Measurements from ENCODE around the gene MINDY3.
"Not testable (repeated sequence)": the region's sequence is repeated elsewhere in the genome, so short reads cannot be mapped to it uniquely, and the experiment has no call there.

Gene MINDY3

GRCh38 chr10:15859906-15860691 lies at the start of gene MINDY3:
TSS of gene MINDY3 (minus strand) at chr10:15860507. CDS start at chr10:15860299, 208 bp downstream.
- DNase-seq, result peak; percentile 91

- no peak for DNase-seq
Measured at GRCh38 chr10:15901889-15902288, 41.6 kb upstream of the MINDY3 start.

- DNase-seq, result peak; percentile 10
Measured at GRCh38 chr10:15898046-15898445, 37.7 kb upstream of the MINDY3 start.

GRCh38 chr10:15897287-15897686 lies 37.0 kb upstream of the MINDY3 start:
- no peak for DNase-seq

- DNase-seq, result no peak
Measured at GRCh38 chr10:15896654-15897053, 36.3 kb upstream of the MINDY3 start.

GRCh38 chr10:15884447-15884846 lies 24.1 kb upstream of the MINDY3 start:
- DNase-seq, result no peak

GRCh38 chr10:15881542-15881941 lies 21.2 kb upstream of the MINDY3 start:
- DNase-seq, result no peak

DNA sequence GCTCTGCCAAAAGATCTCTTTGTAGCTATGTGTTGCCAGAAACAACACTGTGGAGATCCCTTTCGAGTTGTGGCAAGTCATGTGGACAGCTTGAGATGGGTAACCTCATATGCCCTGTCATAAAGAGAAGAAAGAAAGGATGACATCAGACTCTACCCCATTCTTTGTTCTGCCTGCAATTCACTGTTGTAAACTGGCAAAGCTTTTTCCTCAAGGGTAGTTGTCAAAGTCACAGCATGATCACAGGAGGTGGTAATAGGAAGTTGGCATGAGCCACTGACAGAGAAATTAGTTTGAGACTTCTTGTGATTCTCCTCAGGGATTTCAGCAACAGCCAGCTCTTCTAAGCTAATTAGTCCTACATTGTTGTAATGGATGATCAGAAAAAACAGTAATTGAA lies 19.4 kb upstream of the MINDY3 start:
- DNase-seq, result peak; percentile 22

DNA sequence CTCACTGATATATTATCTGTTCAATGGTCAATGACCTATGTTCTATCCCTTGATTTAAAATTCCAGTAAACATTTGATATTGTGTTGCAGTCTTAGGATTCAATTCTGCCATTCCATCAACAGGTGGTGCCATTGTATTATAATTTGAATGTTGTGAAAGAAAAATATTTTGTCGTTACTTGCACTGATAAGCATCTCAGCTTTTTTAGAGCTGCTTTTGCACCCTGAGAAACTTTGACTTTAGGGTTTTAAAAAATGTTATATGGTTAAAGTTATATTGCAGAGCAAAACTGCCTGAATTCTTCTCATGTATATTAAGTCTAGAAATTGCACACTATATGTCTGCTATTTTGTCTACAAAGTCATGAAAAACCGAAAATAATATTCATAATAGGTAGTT lies 18.8 kb upstream of the MINDY3 start:
- DNase-seq, result peak; percentile 46

DNA sequence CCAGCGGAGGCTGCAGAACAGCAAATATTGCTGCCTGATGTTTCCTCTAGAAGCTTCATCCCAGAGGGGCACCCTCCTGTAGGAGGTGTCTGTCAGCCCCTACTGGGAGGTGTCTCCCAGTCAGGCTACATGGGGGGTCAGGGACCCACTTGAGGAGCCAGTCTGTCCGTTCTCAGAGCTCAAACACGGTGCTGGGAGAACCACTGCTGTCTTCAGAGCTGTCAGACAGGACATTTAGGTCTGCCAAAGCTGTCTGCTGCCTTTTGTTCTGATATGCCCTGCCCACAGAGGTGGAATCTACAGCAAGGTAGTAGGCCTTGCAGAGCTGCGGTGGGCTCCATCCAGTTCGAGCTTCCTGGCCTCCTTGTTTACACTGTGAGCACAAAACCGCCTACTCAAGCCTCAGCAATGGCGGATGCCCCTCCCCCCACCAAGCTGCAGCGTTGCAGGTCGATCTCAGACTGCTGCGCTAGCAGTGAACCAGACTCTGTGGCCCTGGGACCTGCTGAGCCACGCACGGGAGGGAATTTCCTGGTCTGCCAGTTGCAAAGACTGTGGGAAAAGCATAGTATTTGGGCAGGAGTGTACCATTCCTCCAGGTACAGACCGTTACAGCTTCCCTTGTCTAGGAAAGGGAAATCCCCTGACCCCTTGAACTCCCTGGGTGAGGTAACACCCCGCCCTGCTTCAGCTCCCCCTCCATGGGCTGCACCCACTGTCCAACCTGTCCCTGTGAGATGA lies 17.7 kb upstream of the MINDY3 start:
- no peak for DNase-seq

GRCh38 chr10:15876274-15876673 lies 16.0 kb upstream of the MINDY3 start:
- DNase-seq, result not testable (repeated sequence)

- not testable (repeated sequence) for DNase-seq
Measured at GRCh38 chr10:15872645-15873044, 12.3 kb upstream of the MINDY3 start.

DNA sequence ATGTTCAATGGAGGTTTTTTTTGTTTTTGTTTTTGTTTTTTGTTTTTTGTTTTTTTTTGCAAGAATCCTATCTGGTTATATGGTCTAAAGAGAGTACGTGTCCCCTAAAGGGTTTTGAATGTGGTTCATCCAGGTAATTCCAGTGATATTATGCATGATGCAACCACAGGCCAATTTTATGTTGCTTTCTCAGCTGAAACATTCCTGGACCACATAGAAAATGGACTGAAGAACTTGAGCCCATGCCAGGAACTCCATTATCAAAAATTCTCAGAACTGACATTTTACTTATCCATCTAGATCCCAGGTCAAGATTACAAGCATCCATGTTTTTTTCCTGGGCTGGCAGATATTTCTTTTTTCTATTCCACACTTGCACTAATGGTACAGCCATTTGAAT lies 11.5 kb upstream of the MINDY3 start:
- DNase-seq, result no peak

- no peak for DNase-seq
Measured at GRCh38 chr10:15869935-15870334, 9.6 kb upstream of the MINDY3 start.

GRCh38 chr10:15868006-15868405 lies 7.7 kb upstream of the MINDY3 start:
- DNase-seq, result no peak

- no peak for DNase-seq
Measured at GRCh38 chr10:15865304-15865703, 5.0 kb upstream of the MINDY3 start.

DNA sequence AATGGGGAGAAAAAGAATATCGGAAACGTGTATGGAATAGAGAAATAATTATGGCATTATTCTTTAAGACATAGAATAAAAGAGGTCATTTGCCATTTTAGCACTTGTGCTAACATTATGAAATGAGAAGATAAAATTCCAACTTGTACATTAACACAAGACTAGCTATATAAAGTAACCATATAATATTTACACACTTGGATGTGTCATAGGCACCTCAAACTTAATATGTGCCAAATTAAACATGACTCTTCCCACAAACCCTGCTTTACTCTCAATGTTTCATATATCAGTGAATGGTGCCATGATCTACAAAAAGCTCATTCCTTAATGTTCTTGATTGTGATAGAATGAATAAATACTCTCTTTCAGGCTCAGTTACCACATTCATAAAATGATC lies 4.1 kb upstream of the MINDY3 start:
- DNase-seq, result no peak

- DNase-seq, result no peak
Measured at GRCh38 chr10:15863733-15864132, 3.4 kb upstream of the MINDY3 start.

GRCh38 chr10:15863323-15863722 lies 3.0 kb upstream of the MINDY3 start:
- DNase-seq, result no peak

GRCh38 chr10:15860692-15861201 lies 440 bp upstream of the MINDY3 start:
- DNase-seq, result no peak

DNA sequence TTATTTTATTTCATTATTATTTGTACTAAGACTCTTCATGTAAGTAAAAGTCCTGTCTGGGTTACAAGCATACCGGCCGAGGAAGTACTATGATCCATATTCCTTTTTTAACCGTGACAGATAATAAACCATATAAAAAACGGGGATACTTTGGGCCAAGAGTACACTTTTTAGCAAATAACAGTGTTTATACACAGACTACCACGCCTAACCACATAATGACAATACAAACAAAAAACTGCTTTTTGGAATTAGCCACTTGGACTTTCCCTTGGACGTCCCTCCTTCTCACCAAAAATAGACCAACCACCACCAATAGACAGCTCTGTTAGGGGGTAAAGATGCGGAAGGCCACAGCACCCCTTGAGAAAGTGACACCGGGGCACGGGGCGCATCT lies 800 bp downstream of the MINDY3 start:
- no peak for DNase-seq

- DNase-seq, result no peak
Measured at GRCh38 chr10:15858861-15859281, 1.4 kb downstream of the MINDY3 start.

- DNase-seq, result no peak
Measured at GRCh38 chr10:15857107-15857575, 3.2 kb downstream of the MINDY3 start.

Data from activated CD4-positive, alpha-beta T cell treated with anti-CD3 and anti-CD28 coated beads, Interleukin-2, Interleukin-6, amounts not matched to agents 100 ng/mL and 50 ng/mL, durations not matched to agents 16 hours and 8 hours (primary cell).